Measurements from ENCODE around the gene PFKFB4. TPM values are rescaled to one million over a fixed set of nuclear protein-coding genes. Genes with fewer than 3 reads are reported as not detected.
"Not testable (repeated sequence)": the region's sequence is repeated elsewhere in the genome, so short reads cannot be mapped to it uniquely, and the experiment has no call there.

PFKFB4 gene
- total RNA-seq, 1 donor from 2014 or later: 19.4 TPM

DNA sequence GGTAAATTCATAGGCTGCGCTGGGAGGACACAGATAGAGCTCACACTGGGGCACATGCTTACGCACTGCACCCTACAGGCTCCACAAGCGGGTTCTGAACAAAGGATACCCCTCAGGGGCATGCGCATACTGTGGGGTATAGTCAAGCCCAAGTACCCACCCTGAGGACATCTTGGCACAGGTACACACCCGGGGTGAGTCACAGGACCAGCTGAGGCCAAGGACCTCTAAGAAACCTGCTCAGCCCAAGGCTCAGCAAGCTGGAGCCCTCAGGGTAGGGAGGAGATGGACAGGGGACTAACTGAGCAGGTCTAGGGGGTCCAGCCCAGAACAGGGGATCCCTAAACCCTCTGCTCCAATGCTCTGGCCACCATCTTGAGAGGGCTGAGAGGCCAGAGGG, 55.9 kb downstream of the PFKFB4 start:
- H3K9me3 Mint-ChIP-seq: peaks cover 3% of the 10 kb centered on the region
- TF ChIP-seq, protein P1, sequence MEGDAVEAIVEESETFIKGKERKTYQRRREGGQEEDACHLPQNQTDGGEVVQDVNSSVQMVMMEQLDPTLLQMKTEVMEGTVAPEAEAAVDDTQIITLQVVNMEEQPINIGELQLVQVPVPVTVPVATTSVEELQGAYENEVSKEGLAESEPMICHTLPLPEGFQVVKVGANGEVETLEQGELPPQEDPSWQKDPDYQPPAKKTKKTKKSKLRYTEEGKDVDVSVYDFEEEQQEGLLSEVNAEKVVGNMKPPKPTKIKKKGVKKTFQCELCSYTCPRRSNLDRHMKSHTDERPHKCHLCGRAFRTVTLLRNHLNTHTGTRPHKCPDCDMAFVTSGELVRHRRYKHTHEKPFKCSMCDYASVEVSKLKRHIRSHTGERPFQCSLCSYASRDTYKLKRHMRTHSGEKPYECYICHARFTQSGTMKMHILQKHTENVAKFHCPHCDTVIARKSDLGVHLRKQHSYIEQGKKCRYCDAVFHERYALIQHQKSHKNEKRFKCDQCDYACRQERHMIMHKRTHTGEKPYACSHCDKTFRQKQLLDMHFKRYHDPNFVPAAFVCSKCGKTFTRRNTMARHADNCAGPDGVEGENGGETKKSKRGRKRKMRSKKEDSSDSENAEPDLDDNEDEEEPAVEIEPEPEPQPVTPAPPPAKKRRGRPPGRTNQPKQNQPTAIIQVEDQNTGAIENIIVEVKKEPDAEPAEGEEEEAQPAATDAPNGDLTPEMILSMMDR (IDR thresholded peaks at IDR 0.05; ENCODE audit: unreplicated experiment): no peak
- peaks cover 13% of the 10 kb centered on the region for H3K4me1 Mint-ChIP-seq
- H3K36me3 Mint-ChIP-seq: peaks cover 16% of the 10 kb centered on the region
- no peak overlapping the region for H3K27ac Mint-ChIP-seq
- no peak overlapping the region for H3K4me3 Mint-ChIP-seq
- no peaks in the 10 kb centered on the region for H3K27me3 Mint-ChIP-seq (ENCODE audit: low read depth)
- no peak for DNase-seq (ENCODE audit: low spot score in 2 of 2, unreplicated experiment in 2 of 2)

DNA sequence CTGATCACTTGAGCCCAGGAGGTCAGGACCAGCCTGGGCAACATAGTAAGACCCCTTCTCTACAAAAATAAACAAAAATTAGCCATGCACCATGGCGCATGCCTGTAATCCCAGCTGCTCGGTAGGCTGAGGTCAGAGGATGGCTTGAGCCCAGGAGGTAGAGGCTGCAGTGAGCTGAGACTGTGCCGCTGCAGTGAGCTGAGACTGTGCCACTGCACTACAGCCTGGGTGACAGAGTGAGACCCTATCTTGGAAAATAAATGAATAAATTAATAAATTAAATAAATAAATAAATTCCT, 63.5 kb downstream of the PFKFB4 start:
- DNase-seq (ENCODE audit: low spot score in 2 of 2, unreplicated experiment in 2 of 2): no peak
- no peak overlapping the region for H3K27ac Mint-ChIP-seq
- peaks cover 13% of the 10 kb centered on the region for H3K36me3 Mint-ChIP-seq
- TF ChIP-seq, protein P1 (IDR thresholded peaks at IDR 0.05; ENCODE audit: unreplicated experiment): no peak
- no peaks in the 10 kb centered on the region for H3K27me3 Mint-ChIP-seq (ENCODE audit: low read depth)
- peaks cover 16% of the 10 kb centered on the region for H3K4me1 Mint-ChIP-seq
- peaks cover 2% of the 10 kb centered on the region for H3K9me3 Mint-ChIP-seq
- H3K4me3 Mint-ChIP-seq: no peak overlapping the region

DNA sequence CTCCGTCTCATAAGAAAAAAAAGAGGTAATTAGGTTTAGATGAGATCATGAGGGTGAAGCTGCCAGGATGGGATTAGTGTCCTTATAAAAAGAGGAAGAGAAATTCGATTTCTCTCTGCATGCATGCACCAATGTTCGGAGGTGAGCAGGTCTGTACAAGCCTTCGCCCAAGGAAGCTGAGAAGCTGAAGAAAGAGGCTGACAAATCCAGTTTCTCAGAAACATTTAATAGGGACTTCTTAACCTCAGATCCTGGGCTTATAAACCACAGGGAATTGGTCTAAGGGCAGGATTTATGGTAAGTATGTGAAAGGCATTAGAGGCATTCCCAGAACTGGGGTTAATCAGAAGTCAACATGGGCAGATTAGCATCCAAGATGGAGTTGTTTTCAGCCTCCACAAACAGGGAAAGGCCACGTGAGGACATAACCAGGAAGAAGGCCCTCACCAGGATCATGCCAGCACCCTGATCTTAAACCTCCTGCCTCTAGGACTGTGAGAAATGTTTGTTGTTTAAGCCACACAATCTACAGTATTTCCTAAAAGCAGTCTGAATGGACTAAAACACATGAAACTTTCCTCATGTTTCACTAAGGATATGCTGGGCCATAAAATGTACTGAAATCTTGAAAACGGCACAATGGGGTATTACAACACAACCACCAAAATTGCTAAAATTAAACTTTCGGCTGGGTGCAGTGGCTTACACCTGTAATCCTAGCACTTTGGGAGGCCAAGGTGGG, 64.0 kb downstream of the PFKFB4 start:
- TF ChIP-seq, protein P1 (IDR thresholded peaks at IDR 0.05; ENCODE audit: unreplicated experiment): no peak
- Mint-ChIP-seq H3K27ac (peak overlapping the region; percentile 86), H3K4me3 (no peak overlapping the region), H3K9me3 (no peaks in the 10 kb centered on the region), H3K27me3 (ENCODE audit: low read depth) (no peaks in the 10 kb centered on the region), H3K36me3 (peaks cover 11% of the 10 kb centered on the region), H3K4me1 (peaks cover 16% of the 10 kb centered on the region)
- DNase-seq (ENCODE audit: low spot score in 2 of 2, unreplicated experiment in 2 of 2): no peak

DNA sequence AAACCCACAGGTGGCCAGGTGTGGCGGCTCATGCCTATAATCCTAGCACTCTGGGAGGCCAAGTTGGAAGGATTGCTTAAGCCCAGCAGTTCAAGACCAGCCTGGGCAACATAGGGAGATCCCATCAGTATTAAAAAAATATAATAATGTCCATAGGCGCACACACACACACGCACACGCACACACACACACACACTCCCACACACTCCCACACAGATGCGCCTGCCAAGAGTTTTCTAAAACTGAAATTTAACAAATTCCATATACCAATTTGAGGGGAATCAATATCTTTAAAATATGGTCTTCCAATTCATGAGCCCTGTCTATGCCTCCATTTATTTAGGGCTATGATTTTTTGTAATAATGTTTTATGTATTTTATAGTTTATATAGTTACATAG, 69.7 kb downstream of the PFKFB4 start:
- Mint-ChIP-seq H3K4me1 (peaks cover 8% of the 10 kb centered on the region), H3K27me3 (ENCODE audit: low read depth) (no peaks in the 10 kb centered on the region), H3K36me3 (peaks cover 2% of the 10 kb centered on the region), H3K9me3 (no peaks in the 10 kb centered on the region), H3K27ac (no peak overlapping the region), H3K4me3 (no peak overlapping the region)
- TF ChIP-seq, protein P1 (IDR thresholded peaks at IDR 0.05; ENCODE audit: unreplicated experiment): no peak
- DNase-seq (ENCODE audit: low spot score in 2 of 2, unreplicated experiment in 2 of 2): no peak

GRCh38 chr3:48482822-48483221, 73.8 kb downstream of the PFKFB4 start:
- DNase-seq (ENCODE audit: low spot score in 2 of 2, unreplicated experiment in 2 of 2); H3K27ac Mint-ChIP-seq; H3K36me3 Mint-ChIP-seq; H3K27me3 Mint-ChIP-seq (ENCODE audit: low read depth); H3K4me3 Mint-ChIP-seq; H3K4me1 Mint-ChIP-seq; H3K9me3 Mint-ChIP-seq: not testable (repeated sequence)

DNA sequence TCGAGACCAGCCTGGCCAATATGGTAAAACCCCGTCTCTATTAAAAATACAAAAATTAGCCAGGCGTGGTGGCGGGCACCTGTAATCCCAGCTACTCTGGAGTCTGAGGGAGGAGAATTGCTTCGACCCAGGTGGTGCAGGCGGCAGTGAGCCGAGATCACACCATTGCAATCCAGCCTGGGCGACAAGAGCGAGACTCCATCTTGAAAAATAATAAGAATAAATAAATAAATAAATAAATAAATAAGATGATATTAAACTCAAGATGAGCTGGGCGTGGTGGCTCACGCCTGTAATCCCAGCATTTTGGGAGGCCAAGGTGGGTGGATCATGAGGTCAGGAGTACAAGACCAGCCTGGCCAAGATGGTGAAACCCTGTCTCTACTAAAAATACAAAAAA, 75.7 kb downstream of the PFKFB4 start:
- H3K27ac Mint-ChIP-seq; DNase-seq (ENCODE audit: low spot score in 2 of 2, unreplicated experiment in 2 of 2); H3K4me1 Mint-ChIP-seq; H3K27me3 Mint-ChIP-seq (ENCODE audit: low read depth); H3K36me3 Mint-ChIP-seq; H3K4me3 Mint-ChIP-seq; H3K9me3 Mint-ChIP-seq: not testable (repeated sequence)
